ENCODE measurements around the gene AK3.
"Not testable (repeated sequence)": the region's sequence is repeated elsewhere in the genome, so short reads cannot be mapped to it uniquely, and the experiment has no call there.

Gene AK3

DNA sequence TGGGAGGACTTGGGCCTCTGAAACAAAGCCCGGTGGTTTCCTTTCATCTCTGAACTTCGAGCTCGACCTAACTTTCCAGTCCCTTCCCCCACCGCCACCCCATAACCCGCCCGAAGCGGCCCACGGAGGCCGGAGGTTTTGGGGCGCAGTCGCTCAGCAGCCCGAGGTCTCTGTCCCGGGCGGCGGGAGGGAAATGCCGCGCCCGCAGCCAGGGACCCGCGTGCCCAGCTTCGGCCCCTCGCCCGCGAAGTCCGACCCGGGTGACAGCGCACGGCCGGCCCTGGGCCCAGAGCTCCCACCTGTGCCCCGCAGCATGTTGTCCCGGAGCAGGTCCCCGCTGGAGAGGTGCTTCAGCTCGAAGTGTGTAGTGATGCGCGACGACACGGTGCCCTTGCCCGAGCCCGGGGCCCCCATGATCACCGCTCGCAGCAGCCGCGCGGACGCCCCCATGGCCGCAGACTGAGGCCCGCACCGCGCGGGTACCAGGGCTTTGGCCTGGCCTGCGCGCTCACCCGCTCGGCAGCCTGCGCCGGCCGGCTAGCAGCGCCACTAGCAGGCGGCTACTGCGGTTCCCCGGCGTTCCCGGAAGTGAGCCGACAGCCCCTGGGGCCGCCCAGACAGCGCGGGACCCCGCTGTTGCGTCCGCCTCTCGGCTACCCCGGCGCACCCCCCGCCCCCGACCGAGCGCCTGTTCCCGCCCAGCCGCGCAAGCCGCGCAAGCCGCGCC lies at the start of gene AK3:
AK3 (minus strand) TSS at position 565 of the 727 bp plus-strand sequence; CDS start at position 450, 115 bp downstream.
- DNase-seq: peak; percentile 94

DNA sequence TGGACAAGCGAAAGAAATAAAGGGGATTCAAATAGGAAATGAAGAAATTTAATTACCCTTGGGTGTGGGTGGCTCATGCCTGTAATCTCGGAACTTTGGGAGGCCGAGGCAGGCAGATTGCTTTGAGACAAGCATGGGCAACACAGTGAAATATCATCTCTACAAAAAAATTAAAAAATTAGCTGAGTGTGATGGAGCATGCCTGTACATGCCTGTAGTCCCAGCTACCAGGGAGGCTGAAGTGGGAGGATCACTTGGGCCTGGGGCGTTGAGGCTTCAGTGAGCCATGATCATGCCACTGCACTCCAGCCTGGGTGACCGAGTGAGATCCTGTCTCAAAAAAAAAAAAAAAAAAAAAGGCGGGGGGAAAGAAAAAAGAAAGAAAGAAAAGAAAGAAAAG lies 47.7 kb upstream of the AK3 start:
- no peak for DNase-seq

DNA sequence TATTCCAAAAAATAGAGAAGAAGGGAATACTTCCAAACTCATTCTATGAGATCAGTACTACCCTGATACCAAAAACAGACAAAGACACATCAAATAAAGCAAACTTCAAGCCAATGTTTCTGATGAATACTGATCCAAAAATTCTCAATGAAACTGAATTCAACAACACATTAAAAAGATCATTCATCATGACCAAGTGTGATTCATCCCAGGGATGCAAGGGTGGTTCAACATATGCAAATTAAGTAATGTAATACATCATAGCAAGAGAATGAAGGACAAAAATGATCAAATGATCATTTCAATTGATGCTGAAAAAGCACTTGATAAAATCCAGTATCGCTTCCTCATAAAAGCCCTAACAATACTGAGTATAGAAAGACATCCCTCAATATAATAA lies 46.9 kb upstream of the AK3 start:
- no peak for DNase-seq

DNA sequence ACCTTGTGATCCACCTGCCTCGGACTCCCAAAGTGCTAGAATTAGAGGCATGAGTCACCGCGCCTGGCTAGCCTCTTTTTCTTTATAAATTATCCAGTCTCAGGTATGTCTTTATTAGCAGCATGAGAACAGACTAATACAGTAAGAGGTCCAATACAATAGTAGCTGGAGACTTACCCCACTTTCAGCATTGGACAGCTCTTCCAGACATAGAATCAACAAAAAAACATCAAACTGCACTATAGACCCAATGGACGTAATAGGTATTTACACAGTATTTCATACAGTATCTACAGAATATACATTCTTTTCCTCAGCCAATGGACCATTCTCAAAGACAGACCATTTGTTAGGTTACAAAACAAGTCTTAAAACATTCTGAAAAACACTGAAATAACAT lies 45.6 kb upstream of the AK3 start:
- DNase-seq: no peak

DNA sequence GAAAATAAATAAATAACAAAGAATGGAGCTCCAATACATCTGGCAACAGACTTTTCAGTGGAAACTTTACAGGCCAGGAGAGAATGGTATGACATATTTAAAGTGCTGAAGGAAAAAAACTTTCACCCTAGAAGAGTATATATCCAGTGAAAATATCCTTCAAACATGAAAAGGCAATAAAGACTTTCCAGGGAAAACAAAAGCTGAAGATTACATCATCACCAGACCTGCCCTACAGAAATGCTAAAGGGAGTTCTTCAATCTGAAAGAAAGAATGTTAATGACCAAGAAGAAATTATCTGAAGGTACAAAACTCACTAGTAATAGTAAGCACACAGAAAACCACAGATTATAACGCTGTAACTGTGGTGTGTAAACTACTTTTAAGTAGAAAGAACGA lies 43.4 kb upstream of the AK3 start:
- no peak for DNase-seq

DNA sequence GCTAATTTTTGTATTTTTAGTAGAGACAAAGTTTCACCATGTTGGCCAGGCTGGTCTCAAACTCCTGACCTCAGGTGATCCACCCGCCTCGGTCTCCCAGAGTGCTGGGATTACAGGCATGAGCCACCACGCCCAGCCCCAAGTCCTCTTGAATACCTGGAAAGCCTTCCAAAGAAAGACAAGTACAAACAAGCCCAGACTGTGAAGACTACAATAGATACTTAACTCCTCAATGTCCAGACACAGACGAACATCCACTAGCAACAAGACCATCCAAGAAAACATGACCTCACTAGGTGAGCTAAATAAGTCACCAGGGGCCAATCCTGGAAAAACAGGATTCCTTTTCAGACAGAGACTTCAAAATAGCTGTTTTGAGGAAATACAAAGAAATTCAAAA lies 42.2 kb upstream of the AK3 start:
- not testable (repeated sequence) for DNase-seq

DNA sequence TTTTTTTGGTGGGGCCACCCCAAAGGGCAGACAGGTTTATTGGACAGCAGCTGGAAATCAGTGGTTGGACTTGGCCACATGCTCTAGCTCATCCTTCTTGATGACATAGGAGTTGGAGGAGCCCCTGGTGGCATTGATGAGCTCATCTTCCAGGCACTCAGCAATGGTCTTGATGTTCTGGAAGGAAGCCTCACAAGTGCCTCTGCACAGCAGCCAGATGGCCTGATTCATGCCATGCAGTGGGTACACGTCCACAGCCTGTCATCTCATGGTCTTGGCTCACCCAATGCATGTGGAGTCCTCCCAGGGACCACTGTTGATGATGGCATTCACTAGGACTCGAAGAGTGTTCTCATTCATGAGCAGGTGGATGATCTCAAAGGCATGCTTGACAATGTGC lies 40.4 kb upstream of the AK3 start:
- DNase-seq: no peak

DNA sequence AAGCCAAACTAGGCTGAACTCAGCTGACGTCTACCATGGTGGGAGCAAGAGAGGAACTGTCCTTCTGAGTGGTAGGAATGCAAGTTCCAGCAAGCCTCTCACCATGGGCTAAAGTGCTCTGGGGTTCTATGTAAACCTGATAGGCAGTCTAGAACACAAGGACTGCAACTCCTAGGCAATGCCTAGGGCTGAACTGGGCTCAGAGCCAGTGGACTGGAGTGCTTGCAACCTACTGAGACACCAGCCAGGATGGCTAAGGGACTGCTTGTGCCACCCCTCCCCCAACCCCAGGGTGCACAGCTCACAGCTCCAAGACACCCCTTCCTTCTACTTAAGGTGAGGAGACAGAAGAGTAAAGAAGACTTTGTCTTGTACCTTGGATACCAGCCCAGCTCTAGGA lies 39.6 kb upstream of the AK3 start:
- DNase-seq: no peak

DNA sequence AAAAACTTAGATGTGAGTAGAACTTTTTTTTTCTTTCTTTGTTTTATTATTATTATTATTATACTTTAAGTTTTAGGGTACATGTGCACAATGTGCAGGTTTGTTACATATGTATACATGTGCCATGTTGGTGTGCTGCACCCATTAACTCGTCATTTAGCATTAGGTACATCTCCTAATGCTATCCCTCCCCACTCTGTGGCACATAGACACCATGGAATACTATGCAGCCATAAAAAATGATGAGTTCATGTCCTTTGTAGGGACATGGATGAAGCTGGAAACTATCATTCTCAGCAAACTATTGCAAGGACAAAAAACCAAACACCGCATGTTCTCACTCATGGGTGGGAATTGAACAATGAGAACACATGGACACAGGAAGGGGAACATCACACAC lies 34.0 kb upstream of the AK3 start:
- not testable (repeated sequence) for DNase-seq

DNA sequence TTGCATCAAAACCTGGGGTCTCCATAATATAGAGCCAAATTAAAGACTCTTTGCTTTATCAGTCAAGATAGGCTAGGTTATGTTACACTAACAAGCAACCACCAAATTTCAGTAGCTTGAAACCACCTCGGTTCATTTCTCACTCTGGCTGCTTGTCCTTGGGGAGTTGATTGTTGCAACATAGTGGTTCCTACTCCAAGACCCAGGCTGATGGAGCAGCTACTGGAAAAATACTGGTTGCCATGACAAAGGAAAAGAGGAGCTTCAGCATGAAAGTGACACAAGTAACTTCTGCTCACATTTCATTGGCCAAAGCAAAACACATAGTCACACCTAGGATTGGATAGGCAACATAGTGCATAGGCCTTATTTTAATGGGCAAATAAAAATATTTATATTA lies 33.2 kb upstream of the AK3 start:
- no peak for DNase-seq

DNA sequence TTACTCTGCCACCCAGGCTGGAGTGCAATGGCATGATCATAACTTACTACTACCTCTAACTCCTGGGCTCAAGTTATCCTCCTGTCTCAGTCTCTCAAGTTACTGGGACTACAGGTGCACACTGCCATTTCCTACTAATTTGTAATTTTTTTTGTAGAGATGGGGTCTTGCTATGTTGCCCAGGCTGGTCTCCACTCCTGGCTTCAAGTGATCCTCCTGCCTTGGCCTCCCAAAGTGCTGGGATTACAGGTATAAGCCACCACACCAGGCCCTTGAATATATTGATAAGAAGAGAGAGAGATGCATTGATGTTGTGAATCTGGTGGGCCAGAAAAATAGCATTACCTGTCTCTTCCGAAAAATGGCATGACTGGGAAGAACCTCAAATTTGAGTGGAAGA lies 30.8 kb upstream of the AK3 start:
- DNase-seq: no peak

DNA sequence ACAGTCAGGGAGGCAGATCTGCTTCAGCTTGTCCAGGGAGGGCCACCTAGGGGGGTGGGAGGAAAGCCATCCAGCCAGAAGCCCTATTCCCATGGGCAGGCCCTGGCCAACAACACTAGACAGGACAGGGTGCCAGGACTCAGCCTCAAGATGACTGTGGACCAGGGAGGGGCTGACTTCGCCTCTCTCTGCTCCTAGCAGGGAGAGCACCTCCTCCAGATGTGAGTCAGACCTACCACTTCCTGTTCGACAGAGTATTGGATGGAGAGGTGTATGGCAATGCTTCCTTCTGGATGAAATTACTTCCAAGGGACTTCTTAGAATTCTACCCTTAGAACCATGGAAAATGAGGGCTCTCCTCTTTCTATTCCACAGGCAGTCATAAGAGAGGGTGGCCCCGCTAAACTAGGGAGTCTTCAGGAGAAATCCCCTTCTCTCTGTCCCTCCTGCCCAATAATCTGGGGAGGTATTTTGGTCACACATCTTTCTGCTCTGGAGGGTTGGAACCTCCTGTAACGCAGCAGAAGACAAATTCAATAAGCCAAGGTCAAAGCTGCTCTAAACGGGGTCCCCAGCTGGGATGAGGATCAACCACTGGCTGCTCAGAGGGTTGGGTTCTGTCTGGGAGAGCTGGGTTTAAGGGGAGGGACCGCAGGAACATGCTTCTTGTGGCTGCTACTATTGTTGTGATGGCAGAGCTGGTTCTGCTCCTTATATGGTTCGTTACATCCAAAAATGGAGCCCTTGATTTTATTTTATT lies 28.5 kb upstream of the AK3 start:
- DNase-seq: no peak

DNA sequence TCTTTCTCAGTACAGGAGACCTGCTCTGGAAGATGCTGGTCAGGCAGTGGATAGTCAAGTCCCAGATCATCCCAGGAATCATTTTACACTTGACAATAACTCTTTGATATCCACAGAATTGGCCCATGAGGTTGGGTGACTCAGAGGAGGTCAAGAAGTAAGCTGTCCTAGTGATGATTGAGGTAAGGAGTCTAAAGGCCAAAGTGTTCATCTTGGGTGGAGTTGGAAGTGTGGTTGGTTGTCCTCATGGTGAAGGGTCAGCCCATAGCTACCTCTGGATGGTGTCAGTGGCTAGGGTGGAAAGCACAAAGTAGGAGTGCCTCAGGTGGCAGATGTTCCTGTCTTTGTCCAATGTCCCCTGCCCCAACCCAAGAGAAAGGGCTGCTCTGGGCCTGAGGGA lies 27.7 kb upstream of the AK3 start:
- no peak for DNase-seq

DNA sequence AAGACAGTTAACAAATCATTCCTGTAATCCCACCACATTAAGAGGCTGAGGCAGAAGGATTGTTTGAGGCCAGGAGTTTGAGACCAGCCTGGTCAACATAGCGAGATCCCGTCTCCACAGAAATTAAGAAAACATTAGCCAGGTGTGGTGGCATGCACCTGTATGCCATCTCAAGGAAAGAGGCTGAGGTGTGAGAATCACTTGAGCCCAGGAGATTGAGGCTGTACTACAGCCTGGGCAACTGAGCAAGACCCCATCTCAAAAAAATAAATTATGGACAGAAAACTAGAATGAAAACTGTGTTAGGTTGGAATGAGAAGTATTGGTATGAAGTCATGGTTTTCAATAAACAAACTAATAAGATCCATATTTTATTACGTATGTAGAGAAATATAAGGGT lies 23.0 kb upstream of the AK3 start:
- DNase-seq: no peak

DNA sequence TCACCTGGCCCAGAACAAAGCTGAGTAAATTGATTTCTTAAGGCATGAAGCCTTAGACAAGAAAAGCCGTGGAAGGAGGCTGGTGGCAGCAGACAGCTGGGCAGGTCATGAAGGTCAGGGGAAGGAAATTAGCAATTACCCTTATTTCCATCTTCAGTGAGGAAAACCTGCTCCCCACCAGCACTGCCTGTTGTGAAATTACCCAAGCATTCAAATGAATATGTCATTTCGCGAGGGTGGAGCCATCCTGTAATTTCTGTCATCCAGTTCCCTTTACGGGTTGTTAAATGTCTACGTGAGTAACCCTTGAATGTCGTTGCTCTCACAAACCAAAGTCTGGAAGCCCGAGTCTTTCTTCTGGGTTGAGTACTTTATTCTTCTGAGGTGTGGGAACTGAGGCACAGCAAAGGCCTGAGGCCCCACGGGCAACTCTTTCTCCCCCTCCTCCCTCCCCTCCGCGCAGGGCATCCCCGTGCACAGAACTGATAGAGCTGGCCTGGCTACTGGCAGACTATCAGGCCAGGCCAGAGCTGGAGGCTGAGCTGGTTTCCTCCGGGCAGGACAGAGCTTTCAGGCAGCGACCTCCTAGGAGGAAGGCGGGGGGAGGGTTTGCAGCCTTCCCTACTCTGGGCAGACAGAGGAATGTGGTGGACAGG lies 22.0 kb upstream of the AK3 start:
- DNase-seq: peak; percentile 43

DNA sequence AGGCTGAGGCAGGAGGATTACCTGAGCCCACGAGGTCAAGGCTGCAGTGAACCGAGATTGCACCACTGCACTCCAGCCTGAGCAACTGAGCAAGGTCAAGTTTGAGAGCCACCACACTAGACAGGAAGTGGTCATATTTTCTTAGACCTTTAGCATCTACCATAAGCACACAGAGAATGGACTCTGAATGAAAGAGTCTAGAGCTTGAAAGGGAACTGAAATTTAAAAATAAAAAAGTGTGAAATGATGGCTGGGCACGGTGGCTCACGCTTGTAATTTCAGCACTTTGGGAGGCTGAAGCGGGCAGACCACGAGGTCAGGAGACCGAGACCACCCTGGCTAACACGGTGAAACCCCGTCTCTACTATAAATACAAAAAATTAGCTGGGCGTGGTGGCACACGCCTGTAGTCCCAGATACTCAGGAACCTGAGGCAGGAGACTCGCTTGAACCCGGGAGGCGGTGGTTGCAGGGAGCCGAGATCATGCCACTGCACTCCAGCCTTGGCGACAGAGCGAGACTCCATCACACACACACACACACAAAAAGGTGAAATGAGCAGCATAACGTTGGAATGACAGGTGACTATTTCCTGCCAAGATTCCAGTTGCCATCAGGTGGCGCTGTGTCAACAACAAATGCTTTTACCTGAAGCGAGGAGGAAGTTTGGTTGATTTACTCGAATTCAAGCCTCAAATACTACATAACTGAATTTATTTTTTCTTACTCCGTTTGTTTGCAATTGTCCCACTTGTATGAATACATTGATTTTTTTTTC lies 21.3 kb upstream of the AK3 start:
- DNase-seq: peak; percentile 72

DNA sequence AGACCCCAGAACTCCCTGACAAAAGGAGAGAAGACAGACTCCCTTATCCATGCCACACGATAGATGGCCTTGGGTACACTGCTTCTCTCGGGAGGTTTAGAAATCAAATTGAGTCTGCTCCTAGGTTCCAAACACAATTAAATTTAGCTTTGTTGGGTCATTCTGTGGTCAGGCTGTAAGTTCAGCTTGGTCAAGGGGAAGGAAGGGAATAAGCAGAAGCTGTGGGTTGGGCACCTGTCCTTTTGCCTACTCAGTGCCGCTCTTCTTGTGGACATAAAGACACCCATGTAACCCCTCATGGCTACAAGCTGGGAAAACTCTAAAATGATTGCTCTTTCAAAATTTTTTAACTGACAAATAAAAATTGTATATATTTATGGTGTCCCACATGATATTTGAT lies 19.1 kb upstream of the AK3 start:
- no peak for DNase-seq

DNA sequence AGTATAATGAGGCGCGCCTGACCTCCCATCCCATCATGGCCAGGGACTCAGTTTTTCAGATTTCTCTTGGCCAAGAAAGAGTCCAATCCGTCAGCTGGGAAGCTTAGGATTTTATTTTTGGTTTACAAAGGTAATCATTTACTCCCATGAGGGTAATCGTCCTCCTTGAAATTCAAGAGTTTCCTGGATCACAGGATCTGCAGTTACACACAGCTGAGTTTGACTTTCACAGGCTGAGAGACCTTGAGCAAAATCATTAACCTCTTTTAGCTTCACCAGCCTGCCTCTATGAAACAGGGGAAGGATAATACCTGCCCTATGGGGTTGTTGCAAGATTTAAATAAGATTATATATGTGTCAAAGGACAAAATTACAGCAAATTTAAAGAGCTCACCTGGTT lies 15.4 kb upstream of the AK3 start:
- no peak for DNase-seq

DNA sequence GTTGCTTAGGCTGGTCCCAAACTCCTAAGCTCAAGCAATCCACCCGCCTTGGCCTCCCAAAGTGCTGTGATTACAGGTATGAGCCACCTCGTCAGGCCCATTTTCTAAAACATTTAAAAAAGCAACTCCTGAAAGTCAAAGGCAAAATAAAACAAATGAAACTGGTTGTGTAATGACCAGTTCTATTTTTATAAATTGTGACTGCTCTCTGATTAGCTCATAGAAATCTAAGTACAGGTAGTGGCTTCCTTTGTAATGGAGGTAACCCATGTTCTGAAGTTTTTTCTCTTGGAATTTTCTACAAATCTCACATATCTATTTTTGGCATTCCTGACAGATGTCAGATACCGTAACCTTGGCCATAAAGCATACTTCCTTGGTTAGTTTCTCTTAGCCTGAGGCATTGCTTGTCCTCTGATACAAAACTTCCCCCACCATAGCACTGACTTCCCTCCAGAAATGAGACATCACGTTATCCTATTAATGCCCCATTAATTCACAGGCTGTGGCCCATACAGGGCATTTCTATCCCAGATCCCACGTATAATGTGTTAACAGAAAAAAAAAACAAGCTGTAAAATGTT lies 14.1 kb upstream of the AK3 start:
- DNase-seq: no peak

DNA sequence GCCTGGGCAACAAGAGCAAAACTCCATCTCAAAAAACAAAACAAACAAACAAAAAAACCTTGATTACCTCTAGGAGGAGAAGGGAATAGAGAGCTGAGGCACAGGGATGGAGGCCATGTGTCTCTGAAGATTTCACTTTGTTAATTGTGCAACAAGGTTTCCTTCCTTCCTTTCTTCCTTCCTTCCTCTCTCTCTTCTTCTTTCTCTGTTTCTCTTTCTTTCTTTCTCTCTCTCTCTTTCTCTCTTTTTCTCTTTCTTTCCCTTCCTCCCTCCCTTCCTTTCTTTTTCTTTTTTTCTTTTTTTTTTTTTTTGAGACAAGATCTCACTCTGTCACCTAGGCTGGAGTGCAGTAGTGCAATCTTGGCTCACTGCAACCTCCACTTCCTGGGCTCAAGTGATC lies 13.5 kb upstream of the AK3 start:
- DNase-seq: not testable (repeated sequence)

DNA sequence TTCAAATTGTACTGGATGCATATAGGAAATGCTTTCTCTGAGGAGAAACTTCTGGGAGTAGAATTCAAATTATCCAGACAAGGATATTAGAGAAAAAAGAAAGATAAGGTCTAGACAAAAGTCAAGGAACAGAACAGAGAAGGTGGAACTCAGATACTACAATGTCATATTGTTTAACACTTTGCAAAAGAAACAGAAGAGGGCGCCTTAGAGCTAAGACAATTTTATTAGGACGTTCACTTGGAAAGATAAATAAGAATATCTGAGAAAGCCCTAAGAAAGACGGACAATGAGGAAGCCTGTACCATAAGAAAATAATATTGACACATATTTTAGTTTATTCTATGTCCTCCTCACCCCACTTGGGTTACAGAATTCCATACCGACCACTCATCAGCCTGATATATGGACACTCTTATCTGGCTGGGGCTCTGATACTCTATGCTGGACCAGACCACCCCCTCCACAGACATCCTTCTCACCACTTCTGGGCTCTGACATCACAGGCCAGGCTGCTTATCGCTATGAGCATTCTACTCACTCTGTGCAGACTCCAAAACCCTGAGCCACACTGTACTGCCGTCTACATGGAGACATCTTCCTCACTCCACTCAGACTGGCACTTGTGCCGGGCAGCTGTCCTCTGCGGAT lies 9.1 kb upstream of the AK3 start:
- no peak for DNase-seq

DNA sequence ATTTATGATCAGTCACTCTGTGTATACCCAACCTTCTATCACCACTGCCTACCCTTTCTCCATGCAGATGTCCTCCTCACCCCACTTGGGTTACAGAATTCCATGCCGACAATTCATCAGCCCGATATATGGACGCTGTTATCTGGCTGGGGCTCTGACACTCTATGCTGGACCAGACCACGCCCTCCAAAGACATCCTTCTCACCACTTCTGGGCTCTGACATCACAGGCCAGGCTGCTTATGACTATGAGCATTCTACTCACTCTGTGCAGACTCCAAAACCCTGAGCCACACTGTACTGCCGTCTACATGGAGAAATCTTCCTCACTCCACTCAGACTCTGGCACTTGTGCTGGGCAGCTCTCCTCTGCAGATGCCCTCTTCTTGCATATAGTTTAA lies 7.6 kb upstream of the AK3 start:
- no peak for DNase-seq
